ENCODE measurements around the gene CDH23.

The CDH23 gene

GRCh38 chr10:71439670-71440425, 43.1 kb downstream of the CDH23 start:
- TF ChIP-seq BACH2 (CRISPR knock-in tag; IDR thresholded peaks at IDR 0.05; ENCODE audit: borderline replicate concordance) (no peak), CREB5 (CRISPR knock-in tag; IDR thresholded peaks at IDR 0.05; ENCODE audit: low read depth) (no peak), CSRNP3 (CRISPR knock-in tag; IDR thresholded peaks at IDR 0.05) (no peak), GLIS3 (CRISPR knock-in tag; IDR thresholded peaks at IDR 0.05) (no peak), ZNF70 (CRISPR knock-in tag; IDR thresholded peaks at IDR 0.05) (no peak)
- ATAC-seq: no peak

DNA sequence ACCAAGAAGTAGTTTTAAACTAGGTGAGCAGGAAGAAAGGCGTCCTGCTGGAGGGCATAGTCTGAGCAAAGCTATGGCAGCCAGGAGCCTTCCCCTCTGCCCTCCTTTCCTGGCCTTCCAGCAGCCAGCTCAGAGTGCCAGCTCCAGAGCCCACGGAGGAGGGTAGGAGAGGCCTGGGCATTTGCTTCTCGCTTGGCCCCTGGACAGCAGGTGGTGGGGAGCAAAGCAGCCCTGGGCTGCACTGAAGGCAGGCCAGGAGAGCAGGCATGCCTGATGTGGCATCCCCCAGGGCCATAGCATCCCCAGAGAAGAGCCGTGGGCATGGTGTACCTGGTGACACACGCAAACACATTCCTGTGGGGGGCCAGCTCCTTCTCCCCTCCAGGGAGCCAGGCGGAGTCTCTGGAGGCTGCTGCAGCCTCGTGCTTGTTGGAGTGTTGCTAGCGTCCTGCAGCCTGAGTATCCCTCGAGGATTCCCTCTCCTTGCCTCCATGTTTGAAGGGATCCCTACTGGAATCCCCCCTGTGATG, 43.9 kb downstream of the CDH23 start:
- TF ChIP-seq ZNF70 (CRISPR knock-in tag; IDR thresholded peaks at IDR 0.05): no peak
- ATAC-seq: no peak

DNA sequence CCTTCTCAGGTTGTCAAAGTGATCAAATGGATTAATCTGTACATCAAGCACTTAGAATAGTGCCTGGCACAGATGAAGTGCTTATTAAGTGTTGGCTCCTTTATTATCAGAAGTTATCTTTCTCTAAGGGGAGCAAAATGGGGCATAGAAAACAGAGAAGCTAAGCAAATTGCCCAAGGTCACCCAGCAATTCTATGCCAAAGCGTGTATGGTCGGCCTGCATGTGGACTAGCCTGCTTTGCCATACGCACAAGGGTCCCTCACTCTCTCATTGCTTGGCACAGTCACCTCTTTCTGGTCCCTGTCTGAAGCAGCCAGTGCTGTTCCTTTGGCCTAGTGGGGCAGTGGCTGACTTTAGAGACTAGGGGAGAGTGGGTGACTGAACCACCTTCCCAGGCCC, 45.3 kb downstream of the CDH23 start:
- TF ChIP-seq ZNF565 (CRISPR knock-in tag; conservative IDR thresholded peaks at IDR 0.05; ENCODE audit: low read depth) (no peak), PATZ1 (CRISPR knock-in tag; IDR thresholded peaks at IDR 0.05; ENCODE audit: borderline replicate concordance) (no peak), ZNF8 (CRISPR knock-in tag; IDR thresholded peaks at IDR 0.05) (no peak), CREB5 (CRISPR knock-in tag; IDR thresholded peaks at IDR 0.05; ENCODE audit: low read depth) (no peak), ESRRG (CRISPR knock-in tag; IDR thresholded peaks at IDR 0.05) (no peak), ZNF70 (CRISPR knock-in tag; IDR thresholded peaks at IDR 0.05) (no peak), SNAI2 (CRISPR knock-in tag; IDR thresholded peaks at IDR 0.05) (no peak), RARB (CRISPR knock-in tag; IDR thresholded peaks at IDR 0.05) (no peak), PPARA (CRISPR knock-in tag; IDR thresholded peaks at IDR 0.05; ENCODE audit: borderline replicate concordance) (no peak), GLIS3 (CRISPR knock-in tag; IDR thresholded peaks at IDR 0.05) (no peak), ZC3H10 (CRISPR knock-in tag; IDR thresholded peaks at IDR 0.05) (no peak), ZFP3 (CRISPR knock-in tag; IDR thresholded peaks at IDR 0.05) (no peak), ISL1 (CRISPR knock-in tag; IDR thresholded peaks at IDR 0.05) (no peak), OSR1 (CRISPR knock-in tag; IDR thresholded peaks at IDR 0.05) (no peak), ZFP30 (CRISPR knock-in tag; IDR thresholded peaks at IDR 0.05) (no peak), BACH2 (CRISPR knock-in tag; IDR thresholded peaks at IDR 0.05; ENCODE audit: borderline replicate concordance) (no peak), CSRNP3 (CRISPR knock-in tag; IDR thresholded peaks at IDR 0.05) (no peak), TCF4 (CRISPR knock-in tag; IDR thresholded peaks at IDR 0.05; ENCODE audit: borderline replicate concordance) (no peak)
- TF ChIP-seq, protein P1, sequence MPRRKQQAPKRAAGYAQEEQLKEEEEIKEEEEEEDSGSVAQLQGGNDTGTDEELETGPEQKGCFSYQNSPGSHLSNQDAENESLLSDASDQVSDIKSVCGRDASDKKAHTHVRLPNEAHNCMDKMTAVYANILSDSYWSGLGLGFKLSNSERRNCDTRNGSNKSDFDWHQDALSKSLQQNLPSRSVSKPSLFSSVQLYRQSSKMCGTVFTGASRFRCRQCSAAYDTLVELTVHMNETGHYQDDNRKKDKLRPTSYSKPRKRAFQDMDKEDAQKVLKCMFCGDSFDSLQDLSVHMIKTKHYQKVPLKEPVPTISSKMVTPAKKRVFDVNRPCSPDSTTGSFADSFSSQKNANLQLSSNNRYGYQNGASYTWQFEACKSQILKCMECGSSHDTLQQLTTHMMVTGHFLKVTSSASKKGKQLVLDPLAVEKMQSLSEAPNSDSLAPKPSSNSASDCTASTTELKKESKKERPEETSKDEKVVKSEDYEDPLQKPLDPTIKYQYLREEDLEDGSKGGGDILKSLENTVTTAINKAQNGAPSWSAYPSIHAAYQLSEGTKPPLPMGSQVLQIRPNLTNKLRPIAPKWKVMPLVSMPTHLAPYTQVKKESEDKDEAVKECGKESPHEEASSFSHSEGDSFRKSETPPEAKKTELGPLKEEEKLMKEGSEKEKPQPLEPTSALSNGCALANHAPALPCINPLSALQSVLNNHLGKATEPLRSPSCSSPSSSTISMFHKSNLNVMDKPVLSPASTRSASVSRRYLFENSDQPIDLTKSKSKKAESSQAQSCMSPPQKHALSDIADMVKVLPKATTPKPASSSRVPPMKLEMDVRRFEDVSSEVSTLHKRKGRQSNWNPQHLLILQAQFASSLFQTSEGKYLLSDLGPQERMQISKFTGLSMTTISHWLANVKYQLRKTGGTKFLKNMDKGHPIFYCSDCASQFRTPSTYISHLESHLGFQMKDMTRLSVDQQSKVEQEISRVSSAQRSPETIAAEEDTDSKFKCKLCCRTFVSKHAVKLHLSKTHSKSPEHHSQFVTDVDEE (CRISPR knock-in tag; IDR thresholded peaks at IDR 0.05): no peak

More for the DNA sequence above, 45.3 kb downstream of the CDH23 start:
- no peak for ATAC-seq
